ENCODE measurements around the gene RNF207.

Gene RNF207

GRCh38 chr1:6239213-6239752 lies 33.4 kb downstream of the RNF207 start:
- no peak overlapping the region for H3K9ac ChIP-seq (ENCODE audit: low read length)
- TF ChIP-seq EZH2phosphoT487 (conservative IDR thresholded peaks at IDR 0.05; ENCODE audit: low read length) (no peak), CTCF (IDR thresholded peaks at IDR 0.05; ENCODE audit: insufficient read depth, low read length, poor library complexity, severe bottlenecking) (no peak)
- no peaks in the 10 kb centered on the region for H3K9me2 ChIP-seq (replicated peaks; ENCODE audit: insufficient read depth, low read length)
- no peaks in the 10 kb centered on the region for H4K20me1 ChIP-seq (ENCODE audit: low read depth, low read length)
- peaks cover 12% of the 10 kb centered on the region for H3K79me2 ChIP-seq (ENCODE audit: insufficient read depth, low read length)
- no peaks in the 10 kb centered on the region for H3K9me3 ChIP-seq (ENCODE audit: insufficient read depth, low read length)
- no peaks in the 10 kb centered on the region for H3K27me3 ChIP-seq (ENCODE audit: low read length)
- H3K4me3 ChIP-seq (ENCODE audit: insufficient read depth, low read length, poor library complexity, severe bottlenecking), result no peak overlapping the region
- no peak overlapping the region for H2AFZ ChIP-seq (ENCODE audit: low read depth, low read length, severe bottlenecking)
- no peak overlapping the region for H3K27ac ChIP-seq (ENCODE audit: low read depth, low read length)
- 0 out of 2 replicates have a peak, but pooled peaks cover under 1% of the 10 kb centered on the region for H3K36me3 ChIP-seq (ENCODE audit: low read length)
- H3F3A ChIP-seq (ENCODE audit: insufficient read depth), result no peaks in the 10 kb centered on the region
- no peak overlapping the region for H3K4me2 ChIP-seq (ENCODE audit: low read depth, low read length, poor library complexity, severe bottlenecking)

DNA sequence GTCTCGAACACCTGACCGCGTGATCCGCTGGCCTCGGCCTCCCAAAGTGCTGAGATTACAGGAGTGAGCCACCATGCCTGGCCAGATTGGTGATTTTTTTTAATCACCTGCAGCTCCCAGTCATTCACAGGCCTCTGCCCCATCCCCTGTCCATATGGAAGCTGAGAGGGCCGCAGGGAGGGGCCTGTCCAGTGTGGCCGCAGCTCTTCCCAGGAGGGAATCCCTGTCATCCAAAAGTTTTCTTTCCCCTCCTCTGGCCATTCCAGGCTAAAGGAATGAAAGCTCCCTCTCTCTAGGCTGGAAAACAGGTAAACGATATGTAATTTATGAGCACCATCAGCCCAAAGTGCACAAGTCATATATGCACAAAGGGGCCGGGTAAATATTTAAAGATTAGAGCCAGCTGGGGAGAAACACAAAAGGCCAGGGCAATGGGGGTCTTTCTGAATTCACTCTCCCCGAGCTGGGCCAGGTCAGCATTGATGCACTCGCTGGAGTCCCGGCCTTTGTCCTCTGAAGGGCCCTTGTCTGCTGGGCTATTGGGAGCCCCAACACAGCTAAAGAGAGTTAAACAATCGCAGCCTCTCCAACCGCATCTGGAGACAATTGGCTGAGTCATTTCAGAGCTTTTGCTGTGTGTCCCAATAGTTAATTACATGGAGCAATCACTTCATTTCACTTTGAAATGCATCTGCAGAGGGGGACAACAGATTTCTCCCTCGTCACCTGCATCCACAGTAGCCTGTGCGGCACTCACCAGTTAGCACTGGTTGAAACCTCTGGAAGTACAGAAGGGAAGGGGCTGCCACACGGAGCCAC lies 34.2 kb downstream of the RNF207 start:
- no peaks in the 10 kb centered on the region for H3K27me3 ChIP-seq (ENCODE audit: low read length)
- H3K27ac ChIP-seq (ENCODE audit: low read depth, low read length), result no peak overlapping the region
- H3K79me2 ChIP-seq (ENCODE audit: insufficient read depth, low read length), result peaks cover 3% of the 10 kb centered on the region
- H3K36me3 ChIP-seq (ENCODE audit: low read length), result no peaks in the 10 kb centered on the region
- no peak for TF ChIP-seq EZH2phosphoT487 (conservative IDR thresholded peaks at IDR 0.05; ENCODE audit: low read length)
- no peak for TF ChIP-seq CTCF (IDR thresholded peaks at IDR 0.05; ENCODE audit: insufficient read depth, low read length, poor library complexity, severe bottlenecking)
- no peak overlapping the region for H3K9ac ChIP-seq (ENCODE audit: low read length)
- no peaks in the 10 kb centered on the region for H3K9me3 ChIP-seq (ENCODE audit: insufficient read depth, low read length)
- no peak overlapping the region for H2AFZ ChIP-seq (ENCODE audit: low read depth, low read length, severe bottlenecking)
- no peak overlapping the region for H3K4me2 ChIP-seq (ENCODE audit: low read depth, low read length, poor library complexity, severe bottlenecking)
- H3K4me3 ChIP-seq (ENCODE audit: insufficient read depth, low read length, poor library complexity, severe bottlenecking), result no peak overlapping the region
- no peaks in the 10 kb centered on the region for H3K9me2 ChIP-seq (replicated peaks; ENCODE audit: insufficient read depth, low read length)
- H4K20me1 ChIP-seq (ENCODE audit: low read depth, low read length), result no peaks in the 10 kb centered on the region
- H3F3A ChIP-seq (ENCODE audit: insufficient read depth), result no peaks in the 10 kb centered on the region

DNA sequence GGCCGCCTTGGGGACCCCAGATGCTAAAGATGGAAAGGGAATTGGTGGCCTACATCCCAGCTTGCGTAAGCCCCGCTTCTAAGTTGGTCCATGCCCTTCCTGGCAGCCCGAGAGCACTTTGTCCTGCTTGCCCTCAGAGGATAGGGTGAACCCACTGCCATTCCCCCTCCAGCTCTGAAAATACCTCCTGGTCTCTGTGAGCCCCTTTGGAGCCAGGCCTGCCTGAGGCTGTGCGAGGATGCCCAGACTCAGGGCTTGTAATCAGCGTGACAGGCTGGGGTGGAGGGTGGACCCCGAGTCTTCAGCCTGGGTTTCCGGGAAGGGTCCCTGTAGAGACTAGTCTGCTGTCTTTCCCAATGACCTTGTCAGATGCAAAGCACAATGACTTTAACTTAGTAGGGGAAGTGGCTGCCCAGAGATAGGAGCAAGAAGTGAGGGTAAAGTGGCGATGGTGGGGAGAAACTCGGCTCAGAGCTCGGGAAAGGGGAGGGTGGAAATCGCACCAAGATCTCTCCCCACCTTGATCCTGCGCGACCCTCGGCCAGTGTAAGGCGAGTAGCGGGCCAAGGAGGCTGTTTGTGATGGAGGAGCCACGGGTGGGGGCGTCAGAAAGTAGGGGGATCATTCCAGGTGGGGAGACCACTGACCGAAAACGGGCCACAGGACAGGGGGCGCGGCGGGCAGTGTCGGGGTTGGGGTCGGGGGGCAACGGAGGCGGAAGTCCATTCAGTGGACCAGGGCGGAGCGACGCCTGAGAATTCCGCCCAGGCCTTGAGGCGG lies 35.4 kb downstream of the RNF207 start:
- Histone ChIP-seq H2AFZ (ENCODE audit: low read depth, low read length, severe bottlenecking) (no peak overlapping the region), H3K4me3 (ENCODE audit: insufficient read depth, low read length, poor library complexity, severe bottlenecking) (no peak overlapping the region), H3K9ac (ENCODE audit: low read length) (no peak overlapping the region), H3K27ac (ENCODE audit: low read depth, low read length) (no peak overlapping the region), H3K79me2 (ENCODE audit: insufficient read depth, low read length) (no peaks in the 10 kb centered on the region), H3K27me3 (ENCODE audit: low read length) (no peaks in the 10 kb centered on the region), H3K36me3 (ENCODE audit: low read length) (no peaks in the 10 kb centered on the region), H3K9me2 (replicated peaks; ENCODE audit: insufficient read depth, low read length) (no peaks in the 10 kb centered on the region), H3F3A (ENCODE audit: insufficient read depth) (no peaks in the 10 kb centered on the region), H3K9me3 (ENCODE audit: insufficient read depth, low read length) (no peaks in the 10 kb centered on the region), H3K4me2 (ENCODE audit: low read depth, low read length, poor library complexity, severe bottlenecking) (no peak overlapping the region), H4K20me1 (ENCODE audit: low read depth, low read length) (no peaks in the 10 kb centered on the region)
- TF ChIP-seq CTCF (IDR thresholded peaks at IDR 0.05; ENCODE audit: insufficient read depth, low read length, poor library complexity, severe bottlenecking) (no peak), EZH2phosphoT487 (conservative IDR thresholded peaks at IDR 0.05; ENCODE audit: low read length) (no peak)

All from SU-DHL-6 (cell line).